ENCODE data around the gene SLC6A8. TPM values are rescaled to one million over a fixed set of nuclear protein-coding genes. Genes with fewer than 3 reads are reported as not detected.

SLC6A8 gene
- total RNA-seq, 1 donor from 2014 or later = 8.0 TPM

DNA sequence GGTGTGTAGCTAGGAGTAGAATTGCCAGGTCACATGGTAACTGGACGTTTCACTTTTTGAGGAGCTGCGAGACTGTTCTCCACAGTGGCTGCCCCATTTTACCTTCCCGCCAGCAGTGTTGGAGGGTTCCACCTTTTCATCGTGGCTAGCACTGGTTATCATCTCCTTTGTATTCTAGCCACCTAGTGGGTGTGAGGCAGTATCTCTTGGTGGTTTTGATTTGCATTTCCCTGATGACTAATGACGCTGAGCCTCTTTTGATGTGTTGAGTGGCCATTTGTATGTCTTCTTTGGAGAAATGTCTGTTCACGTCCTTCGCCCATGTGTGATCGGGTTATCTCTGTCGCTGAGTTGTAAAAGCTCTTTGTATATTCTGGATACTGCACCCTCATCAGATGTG, 47.5 kb downstream of the SLC6A8 start:
- H3K9me3 ChIP-seq = no peaks in the 10 kb centered on the region
- H3K27me3 ChIP-seq = no peaks in the 10 kb centered on the region
- DNase-seq = no peak
- no peak for TF ChIP-seq CTCF (IDR thresholded peaks at IDR 0.05)
- H3K36me3 ChIP-seq = no peaks in the 10 kb centered on the region
- intact Hi-C loops (cut with DNase I) = no loop called here
- H3K4me1 ChIP-seq = no peaks in the 10 kb centered on the region
- ATAC-seq = no peak
- H3K27ac ChIP-seq = no peak overlapping the region
- no peak overlapping the region for H3K4me3 ChIP-seq

- TF ChIP-seq CTCF (IDR thresholded peaks at IDR 0.05) = no peak
- Histone ChIP-seq H3K4me3 (no peak overlapping the region), H3K36me3 (no peaks in the 10 kb centered on the region), H3K27me3 (no peaks in the 10 kb centered on the region), H3K4me1 (no peaks in the 10 kb centered on the region), H3K9me3 (no peaks in the 10 kb centered on the region), H3K27ac (no peak overlapping the region)
- DNase-seq = no peak
- ATAC-seq = no peak
- intact Hi-C loops (cut with DNase I) = no loop called here
These were observed 48.5 kb downstream of the SLC6A8 start for GRCh38 chrX:153736071-153736820.

DNA sequence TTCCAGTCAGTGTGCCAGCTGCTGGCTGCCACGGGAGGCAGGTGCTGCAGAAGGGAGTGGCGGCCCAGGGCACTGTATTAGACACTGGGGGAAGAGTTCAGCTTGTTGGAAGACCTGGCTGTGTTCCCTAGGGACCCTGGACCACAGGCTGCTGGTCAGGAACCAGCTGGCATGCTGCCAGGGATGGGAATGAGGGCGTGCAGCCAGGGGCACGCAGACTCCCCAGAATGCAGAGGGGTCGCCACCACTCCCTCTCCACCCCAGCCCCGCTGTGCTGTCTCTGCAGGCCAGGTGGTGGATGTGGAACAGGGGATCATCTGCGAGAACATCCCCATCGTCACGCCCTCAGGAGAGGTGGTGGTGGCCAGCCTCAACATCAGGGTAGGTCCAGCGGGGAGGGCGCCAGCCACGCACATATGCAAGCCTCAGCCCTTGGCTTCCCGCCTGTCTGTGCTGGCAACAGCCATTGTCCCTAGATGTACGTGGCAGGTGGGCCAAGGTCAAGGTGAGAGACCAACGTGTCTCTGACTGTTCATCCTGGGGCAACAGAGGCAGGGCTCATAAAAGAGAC, 49.2 kb downstream of the SLC6A8 start:
- no peak for DNase-seq
- Histone ChIP-seq H3K4me3 (no peak overlapping the region), H3K4me1 (no peaks in the 10 kb centered on the region), H3K36me3 (no peaks in the 10 kb centered on the region), H3K9me3 (no peaks in the 10 kb centered on the region), H3K27me3 (no peaks in the 10 kb centered on the region), H3K27ac (no peak overlapping the region)
- no peak for TF ChIP-seq CTCF (IDR thresholded peaks at IDR 0.05)
- no peak for ATAC-seq
- intact Hi-C loops (cut with DNase I) = no loop called here

GRCh38 chrX:153738056-153738605, 50.4 kb downstream of the SLC6A8 start:
- Histone ChIP-seq H3K4me1 (no peaks in the 10 kb centered on the region), H3K27ac (no peak overlapping the region), H3K36me3 (no peaks in the 10 kb centered on the region), H3K4me3 (no peak overlapping the region), H3K27me3 (no peaks in the 10 kb centered on the region), H3K9me3 (no peaks in the 10 kb centered on the region)
- intact Hi-C loops (cut with DNase I) = no loop called here
- DNase-seq = no peak
- no peak for TF ChIP-seq CTCF (IDR thresholded peaks at IDR 0.05)
- no peak for ATAC-seq

DNA sequence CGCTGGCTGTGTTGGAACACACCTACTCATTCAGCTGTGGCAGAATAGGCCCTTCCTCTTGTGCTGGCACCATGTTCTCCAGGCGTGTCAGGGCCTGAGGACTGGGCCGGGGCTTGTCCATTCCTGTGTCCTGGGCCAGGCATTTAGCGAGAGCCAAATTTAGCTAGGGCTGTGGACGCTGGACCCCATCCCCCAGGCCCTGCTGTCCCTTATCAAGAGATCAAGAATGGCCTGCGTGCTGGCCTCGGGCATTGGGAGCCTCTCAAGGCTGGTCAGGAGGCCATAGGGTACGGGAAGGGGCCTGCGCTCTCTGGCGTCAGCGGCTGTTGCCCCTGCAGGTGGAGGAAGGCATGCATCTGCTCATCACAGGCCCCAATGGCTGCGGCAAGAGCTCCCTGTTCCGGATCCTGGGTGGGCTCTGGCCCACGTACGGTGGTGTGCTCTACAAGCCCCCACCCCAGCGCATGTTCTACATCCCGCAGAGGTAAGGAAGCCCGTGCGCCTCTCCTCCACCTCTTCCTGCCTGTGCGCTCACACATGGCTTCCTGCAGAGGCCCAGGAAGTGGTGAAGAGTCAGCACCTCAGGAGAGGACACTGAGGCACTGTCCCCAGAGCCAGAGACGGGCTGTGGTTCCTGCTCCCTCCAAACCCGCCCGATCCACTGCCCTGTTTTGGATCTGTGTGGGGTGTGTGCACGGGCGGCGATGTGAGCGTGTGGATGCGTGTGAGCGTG, 52.2 kb downstream of the SLC6A8 start:
- H3K4me1 ChIP-seq = no peaks in the 10 kb centered on the region
- no peak overlapping the region for H3K4me3 ChIP-seq
- intact Hi-C loops (cut with DNase I) = no loop called here
- TF ChIP-seq CTCF (IDR thresholded peaks at IDR 0.05) = no peak
- no peaks in the 10 kb centered on the region for H3K9me3 ChIP-seq
- H3K27me3 ChIP-seq = no peaks in the 10 kb centered on the region
- no peaks in the 10 kb centered on the region for H3K36me3 ChIP-seq
- ATAC-seq (no peak), DNase-seq (no peak)
- H3K27ac ChIP-seq = no peak overlapping the region
